GM19238 (cell line): ENCODE results near the gene LRRC56.

Experiments used
- DNase-seq: peaks from one replicate; pipeline ENCODE4 v3.0.0; 2011; ENCODE audit warnings: low spot score; ENCODE audit not compliant: insufficient read length

Gene LRRC56

GRCh38 chr11:592918-593317 is 55.6 kb downstream of the LRRC56 start:
- DNase-seq: no peak

GRCh38 chr11:593347-593746 is 56.0 kb downstream of the LRRC56 start:
- no peak for DNase-seq

- DNase-seq: no peak
Measured at GRCh38 chr11:595400-595799, 58.1 kb downstream of the LRRC56 start.

GRCh38 chr11:596374-596773 is 59.0 kb downstream of the LRRC56 start:
- DNase-seq: no peak

GRCh38 chr11:597166-597725 is 59.9 kb downstream of the LRRC56 start:
- no peak for DNase-seq

- DNase-seq: no peak
Measured at GRCh38 chr11:598005-598680, 60.8 kb downstream of the LRRC56 start.

GRCh38 chr11:601573-602245 is 64.4 kb downstream of the LRRC56 start:
- no peak for DNase-seq

GRCh38 chr11:603154-603553 is 65.8 kb downstream of the LRRC56 start:
- DNase-seq: no peak
